DND-41 (cell line): ENCODE results near the gene DYRK1A.
"Not testable (repeated sequence)": the region's sequence is repeated elsewhere in the genome, so short reads cannot be mapped to it uniquely, and the experiment has no call there.

ENCODE experiments used
- ATAC-seq: fragments of 200-7000 bp; cut with Tn5 transposase; 3 replicates; pipeline ENCODE4 v1.9.1; 2021; ENCODE audit warnings: low read depth; ENCODE audit not compliant: insufficient read depth
- DNase-seq: peaks from one replicate; pipeline ENCODE4 v3.0.0-alpha.2; 2020
- H2AFZ ChIP-seq: 2 replicates; pipeline ENCODE4 v1.6.0; 2012; ENCODE audit warnings: low read depth, low read length
- H3K27ac ChIP-seq: 2 replicates; pipeline ENCODE4 v1.5.1; 2012; ENCODE audit warnings: low read length, inconsistent platforms
- H3K27me3 ChIP-seq: fragments of 200-600 bp; sonication (generic); 2 replicates; pipeline ENCODE4 v1.6.0; 2012; ENCODE audit warnings: low read length, mild to moderate bottlenecking, inconsistent platforms; ENCODE audit not compliant: insufficient read depth, poor library complexity
- H3K36me3 ChIP-seq: 2 replicates; pipeline ENCODE4 v1.5.1; 2012; ENCODE audit warnings: low read length, inconsistent platforms; ENCODE audit not compliant: insufficient read depth
- H3K4me1 ChIP-seq: 2 replicates; pipeline ENCODE4 v1.5.1; 2012; ENCODE audit warnings: mild to moderate bottlenecking, low read length; ENCODE audit not compliant: insufficient read depth
- H3K4me2 ChIP-seq: 2 replicates; pipeline ENCODE4 v1.6.0; 2012; ENCODE audit warnings: mild to moderate bottlenecking, moderate library complexity, low read length, inconsistent platforms; ENCODE audit not compliant: insufficient read depth
- H3K4me3 ChIP-seq, 2 experiments: fragments of 200-600 bp in 1 of 2; shearing (Covaris generic) in 1 of 2; 2 replicates each; pipeline ENCODE4 v1.5.1; 2012 to 2016; ENCODE audit warnings: inconsistent platforms in 2 of 2, low read length in 2 of 2, mild to moderate bottlenecking in 2 of 2, low read depth in 1 of 2, moderate library complexity in 1 of 2
- H3K79me2 ChIP-seq: 2 replicates; pipeline ENCODE4 v1.6.0; 2012; ENCODE audit warnings: low read length, inconsistent platforms; ENCODE audit not compliant: insufficient read depth
- H3K9ac ChIP-seq: 2 replicates; pipeline ENCODE4 v1.6.0; 2012; ENCODE audit warnings: low read depth, mild to moderate bottlenecking, inconsistent platforms, low read length, moderate library complexity
- H3K9me3 ChIP-seq: 2 replicates; pipeline ENCODE4 v1.5.1; 2012; ENCODE audit warnings: low read length, moderate library complexity, mild to moderate bottlenecking, inconsistent platforms; ENCODE audit not compliant: insufficient read depth, severe bottlenecking
- H4K20me1 ChIP-seq: 2 replicates; pipeline ENCODE4 v1.6.0; 2012; ENCODE audit warnings: low read length; ENCODE audit not compliant: insufficient read depth
- EZH2 ChIP-seq: IDR thresholded peaks from 3 replicates; pipeline ENCODE4 v1.6.1; 2012; ENCODE audit warnings: borderline replicate concordance, low read depth, mild to moderate bottlenecking, moderate library complexity, low read length, inconsistent platforms; ENCODE audit not compliant: severe bottlenecking
- TF ChIP-seq, protein P1 (sequence below): IDR thresholded peaks from 2 replicates; pipeline ENCODE4 v1.5.1; 2012; ENCODE audit warnings: borderline replicate concordance, low read length, moderate library complexity, mild to moderate bottlenecking; ENCODE audit not compliant: poor library complexity, severe bottlenecking; ENCODE audit errors: extremely low read depth

DYRK1A gene

DNA sequence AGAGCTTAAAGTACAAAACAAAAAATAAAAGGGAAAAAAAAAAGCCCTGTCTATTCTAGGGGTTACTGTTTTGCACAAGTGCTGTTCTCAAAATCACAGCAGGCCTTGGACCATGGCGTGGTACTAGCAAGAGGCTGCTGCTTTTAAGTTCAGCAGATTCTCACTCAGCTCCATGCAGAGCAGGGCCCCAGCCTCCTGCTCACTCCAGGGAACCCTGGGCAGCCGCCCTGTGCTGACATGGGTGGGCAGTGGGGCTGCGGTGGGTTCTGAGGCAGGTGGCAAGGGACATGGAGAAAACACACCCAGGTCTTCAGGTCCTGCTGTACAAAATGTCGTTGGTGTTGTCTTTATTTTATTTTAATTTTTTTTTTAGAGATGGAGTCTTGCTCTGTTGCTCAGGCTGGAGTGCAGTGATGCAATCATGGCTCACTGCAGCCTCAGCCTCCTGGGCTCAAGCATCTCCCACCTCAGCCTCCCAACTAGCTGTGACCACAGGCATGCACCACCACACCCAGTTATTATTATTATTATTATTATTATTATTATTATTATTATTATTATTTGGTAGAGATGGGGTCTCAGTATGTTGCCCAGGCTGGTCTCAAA, 170.9 kb downstream of the DYRK1A start:
- Histone ChIP-seq H3K9me3 (no peaks in the 10 kb centered on the region), H3K27me3 (peaks cover 11% of the 10 kb centered on the region), H4K20me1 (no peaks in the 10 kb centered on the region), H3K4me2 (no peak overlapping the region), H3K36me3 (no peaks in the 10 kb centered on the region), H3K4me1 (no peaks in the 10 kb centered on the region), H2AFZ (no peak overlapping the region), H3K27ac (no peak overlapping the region), H3K79me2 (no peaks in the 10 kb centered on the region), H3K4me3 (no peak overlapping the region), H3K9ac (no peak overlapping the region)
- DNase-seq (no peak), ATAC-seq (no peak)
- TF ChIP-seq EZH2, result no peak
- TF ChIP-seq, protein P1, sequence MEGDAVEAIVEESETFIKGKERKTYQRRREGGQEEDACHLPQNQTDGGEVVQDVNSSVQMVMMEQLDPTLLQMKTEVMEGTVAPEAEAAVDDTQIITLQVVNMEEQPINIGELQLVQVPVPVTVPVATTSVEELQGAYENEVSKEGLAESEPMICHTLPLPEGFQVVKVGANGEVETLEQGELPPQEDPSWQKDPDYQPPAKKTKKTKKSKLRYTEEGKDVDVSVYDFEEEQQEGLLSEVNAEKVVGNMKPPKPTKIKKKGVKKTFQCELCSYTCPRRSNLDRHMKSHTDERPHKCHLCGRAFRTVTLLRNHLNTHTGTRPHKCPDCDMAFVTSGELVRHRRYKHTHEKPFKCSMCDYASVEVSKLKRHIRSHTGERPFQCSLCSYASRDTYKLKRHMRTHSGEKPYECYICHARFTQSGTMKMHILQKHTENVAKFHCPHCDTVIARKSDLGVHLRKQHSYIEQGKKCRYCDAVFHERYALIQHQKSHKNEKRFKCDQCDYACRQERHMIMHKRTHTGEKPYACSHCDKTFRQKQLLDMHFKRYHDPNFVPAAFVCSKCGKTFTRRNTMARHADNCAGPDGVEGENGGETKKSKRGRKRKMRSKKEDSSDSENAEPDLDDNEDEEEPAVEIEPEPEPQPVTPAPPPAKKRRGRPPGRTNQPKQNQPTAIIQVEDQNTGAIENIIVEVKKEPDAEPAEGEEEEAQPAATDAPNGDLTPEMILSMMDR, result no peak

- ATAC-seq (no peak), DNase-seq (no peak)
- Histone ChIP-seq H3K4me1 (no peaks in the 10 kb centered on the region), H2AFZ (no peak overlapping the region), H3K9ac (no peak overlapping the region), H4K20me1 (no peaks in the 10 kb centered on the region), H3K79me2 (no peaks in the 10 kb centered on the region), H3K27ac (no peak overlapping the region), H3K4me3 (no peak overlapping the region), H3K4me2 (no peak overlapping the region), H3K36me3 (no peaks in the 10 kb centered on the region), H3K27me3 (peaks cover 11% of the 10 kb centered on the region), H3K9me3 (no peaks in the 10 kb centered on the region)
- TF ChIP-seq EZH2, result no peak
These were observed 172.5 kb downstream of the DYRK1A start for GRCh38 chr21:37538971-37539590.

- H3K27ac ChIP-seq, H3K4me2 ChIP-seq, ATAC-seq, H3K36me3 ChIP-seq, H3K27me3 ChIP-seq, H3K9me3 ChIP-seq, H3K4me3 ChIP-seq, H3K79me2 ChIP-seq, H3K4me1 ChIP-seq, H3K9ac ChIP-seq, H2AFZ ChIP-seq, DNase-seq, H4K20me1 ChIP-seq: not testable (repeated sequence)
These were observed 174.6 kb downstream of the DYRK1A start for GRCh38 chr21:37541128-37541527.

DNA sequence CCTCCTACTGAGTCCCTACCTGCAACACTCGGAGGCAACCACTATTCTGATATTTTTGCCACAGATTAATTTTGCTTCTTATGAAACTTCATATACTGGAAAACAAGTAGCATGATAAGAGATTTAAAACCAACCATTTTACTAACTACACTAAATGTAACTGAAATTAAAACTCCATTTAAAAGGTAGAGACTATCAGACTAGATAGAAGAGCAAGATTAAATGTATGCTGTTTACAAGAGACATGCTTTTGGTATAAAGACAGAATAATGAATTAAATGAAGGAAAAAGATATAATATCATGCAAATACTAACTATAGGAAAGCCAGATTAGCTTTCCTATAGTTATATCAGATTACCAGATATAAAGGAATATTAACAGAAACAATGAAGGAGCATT, 175.9 kb downstream of the DYRK1A start:
- H3K4me1 ChIP-seq, result no peaks in the 10 kb centered on the region
- ATAC-seq (no peak), DNase-seq (no peak)
- no peaks in the 10 kb centered on the region for H4K20me1 ChIP-seq
- TF ChIP-seq, protein P1, result no peak
- no peak for TF ChIP-seq EZH2
- H3K4me2 ChIP-seq, result no peak overlapping the region
- H3K4me3 ChIP-seq, result no peak overlapping the region
- H3K27me3 ChIP-seq, result no peaks in the 10 kb centered on the region
- no peaks in the 10 kb centered on the region for H3K36me3 ChIP-seq
- H3K9ac ChIP-seq, result no peak overlapping the region
- no peaks in the 10 kb centered on the region for H3K79me2 ChIP-seq
- H3K9me3 ChIP-seq, result no peaks in the 10 kb centered on the region
- no peak overlapping the region for H2AFZ ChIP-seq
- H3K27ac ChIP-seq, result no peak overlapping the region
